Measurements from ENCODE around the gene FAM184B. TPM values are rescaled to one million over a fixed set of nuclear protein-coding genes. Genes with fewer than 3 reads are reported as not detected.
A peak's percentile ranks its signal among the peaks of the same experiment; 100 is the strongest.

The FAM184B gene
- total RNA-seq, 4 donors from 2014 or later, result not detected

- Histone ChIP-seq H3K27ac (peak overlapping the region; percentile 92 to 97 (median 96)), H3K4me1 (peaks cover 26 to 30% of the 10 kb centered on the region in 2 donors), H3K27me3 (no peaks in the 10 kb centered on the region), H3K4me3 (replicated peaks in 1 of 3) (peak overlapping the region in 2 of 3 donors; percentile 63 to 97), H3K36me3 (no peaks in the 10 kb centered on the region), H3K9me3 (no peaks in the 10 kb centered on the region)
- intact Hi-C loops (cut with DNase I), result loop anchor here (10.0 kb wide), 2 partner anchors 215 to 785 kb away; partner anchors contain the start of gene LCORL
- 2 to 3% methylated on average over 7 of the region's 7 CpGs for WGBS, 2 donors
- DNase-seq, result no peak
- no peak for TF ChIP-seq POLR2A (IDR thresholded peaks at IDR 0.05)
- TF ChIP-seq CTCF (IDR thresholded peaks at IDR 0.05), result no peak
Measured at GRCh38 chr4:17809667-17810066, 28.2 kb upstream of the FAM184B start.

- TF ChIP-seq CTCF (IDR thresholded peaks at IDR 0.05), result no peak
- no peak overlapping the region for H3K4me3 ChIP-seq (replicated peaks in 1 of 3)
- 69 to 72% methylated on average over 6 of the region's 6 CpGs for whole genome bisulfite sequencing, 2 donors
- H3K27me3 ChIP-seq, result no peaks in the 10 kb centered on the region
- H3K4me1 ChIP-seq, result peaks cover 26 to 30% of the 10 kb centered on the region in 2 donors
- H3K9me3 ChIP-seq, result no peaks in the 10 kb centered on the region
- intact Hi-C loops (cut with DNase I), result loop anchor here (10.0 kb wide), 1 partner anchor 217 kb away; the partner anchor contains the start of gene LCORL
- no peak overlapping the region for H3K27ac ChIP-seq
- DNase-seq, result no peak
- H3K36me3 ChIP-seq, result peaks cover 15 to 17% of the 10 kb centered on the region in 2 donors
Measured at GRCh38 chr4:17807446-17807845, 26.0 kb upstream of the FAM184B start.

- peaks cover 20 to 24% of the 10 kb centered on the region in 2 donors for H3K4me1 ChIP-seq
- intact Hi-C loops (cut with DNase I), result loop anchor here (10.0 kb wide), 1 partner anchor 219 kb away; the partner anchor contains the start of gene LCORL
- H3K9me3 ChIP-seq, result no peaks in the 10 kb centered on the region
- H3K36me3 ChIP-seq, result peaks cover 15 to 17% of the 10 kb centered on the region in 2 donors
- H3K27ac ChIP-seq, result no peak overlapping the region
- no peaks in the 10 kb centered on the region for H3K27me3 ChIP-seq
- DNase-seq, result no peak
- H3K4me3 ChIP-seq (replicated peaks in 1 of 3), result no peak overlapping the region
- TF ChIP-seq CTCF (IDR thresholded peaks at IDR 0.05) (no peak), POLR2A (IDR thresholded peaks at IDR 0.05) (no peak)
- WGBS, 2 donors, result 88 to 89% methylated on average over 3 of the region's 3 CpGs
Measured at GRCh38 chr4:17805580-17806155, 24.2 kb upstream of the FAM184B start.

GRCh38 chr4:17797808-17798207 is 16.4 kb upstream of the FAM184B start:
- WGBS, 2 donors, result 93 to 100% methylated on average over 1 of the region's 1 CpG
- no peaks in the 10 kb centered on the region for H3K27me3 ChIP-seq
- no peak for DNase-seq
- no peaks in the 10 kb centered on the region for H3K9me3 ChIP-seq
- TF ChIP-seq POLR2A (IDR thresholded peaks at IDR 0.05), result no peak
- no peak for TF ChIP-seq CTCF (IDR thresholded peaks at IDR 0.05)
- no peaks in the 10 kb centered on the region for H3K4me1 ChIP-seq
- H3K36me3 ChIP-seq, result peaks cover 5 to 7% of the 10 kb centered on the region in 2 donors
- no peak overlapping the region for H3K27ac ChIP-seq
- intact Hi-C loops (cut with DNase I), result no loop called here
- H3K4me3 ChIP-seq (replicated peaks in 1 of 3), result no peak overlapping the region

GRCh38 chr4:17794730-17795129 is 13.3 kb upstream of the FAM184B start:
- no peak for DNase-seq
- no peaks in the 10 kb centered on the region for H3K4me1 ChIP-seq
- peaks cover 0 to 7% of the 10 kb centered on the region in 2 donors for H3K36me3 ChIP-seq
- TF ChIP-seq CTCF (IDR thresholded peaks at IDR 0.05) (no peak), POLR2A (IDR thresholded peaks at IDR 0.05) (no peak)
- H3K27ac ChIP-seq, result no peak overlapping the region
- no peak overlapping the region for H3K4me3 ChIP-seq (replicated peaks in 1 of 3)
- 58 to 63% methylated on average over 1 of the region's 1 CpG for WGBS, 2 donors
- intact Hi-C loops (cut with DNase I), result no loop called here
- H3K27me3 ChIP-seq, result no peaks in the 10 kb centered on the region
- H3K9me3 ChIP-seq, result no peaks in the 10 kb centered on the region
